HEK293 (cell line): ENCODE measurements around the gene SYNPR.

Experiments
- CTCF ChIA-PET: fragments of 350-600 bp; formaldehyde crosslinking; extraction: SDS; loops from one replicate; lab custom pipeline; 2021; ENCODE audit warnings: antibody characterized with exemption; lab: Yijun Ruan, JAX
- POLR2A ChIA-PET: fragments of 300-600 bp; formaldehyde crosslinking; extraction: SDS; loops from one replicate; lab custom pipeline; 2020; ENCODE audit warnings: antibody characterized with exemption, inconsistent platforms; lab: Yijun Ruan, JAX
- H3K27ac ChIP-seq: fragments of 200-500 bp; sonication (Bioruptor generic); 2 replicates; pipeline ENCODE4 v1.5.1; 2014; ENCODE audit warnings: low read depth, low read length, control low read depth, inconsistent platforms; ENCODE audit errors: extremely low read depth
- H3K36me3 ChIP-seq, 2 experiments: fragments of 200-500 bp in 1 of 2; sonication (Bioruptor generic) in 1 of 2; 1 replicate in 1 of 2; 2 replicates in 1 of 2; pipeline ENCODE4 v1.5.1; 2014 to 2017; ENCODE audit warnings: inconsistent platforms in 2 of 2, low read length in 2 of 2; ENCODE audit not compliant: control insufficient read depth in 2 of 2, insufficient read depth in 1 of 2
- H3K4me1 ChIP-seq: fragments of 200-500 bp; sonication (Bioruptor generic); 2 replicates; pipeline ENCODE4 v1.5.1; 2014; ENCODE audit warnings: mild to moderate bottlenecking, low read length, inconsistent platforms; ENCODE audit not compliant: control insufficient read depth, insufficient read depth
- H3K4me3 ChIP-seq: 2 replicates; pipeline ENCODE4 v1.5.1; 2011; ENCODE audit warnings: low read depth, mild to moderate bottlenecking, control low read depth, low read length, moderate library complexity
- H3K9me3 ChIP-seq: fragments of 200-500 bp; sonication (Bioruptor generic); 2 replicates; pipeline ENCODE4 v1.5.1; 2014; ENCODE audit warnings: low read depth, low read length, inconsistent platforms; ENCODE audit not compliant: control insufficient read depth, insufficient read depth
- KLF1 ChIP-seq: fragments of 450-650 bp; formaldehyde crosslinking; IDR thresholded peaks from 2 replicates; pipeline ENCODE4 v1.5.1; 2016; ENCODE audit warnings: missing biosample characterization, missing genetic modification characterization
- MZF1 ChIP-seq: fragments of 450-650 bp; formaldehyde crosslinking; IDR thresholded peaks from 2 replicates; pipeline ENCODE4 v1.5.1; 2017; ENCODE audit warnings: missing biosample characterization, missing genetic modification characterization, borderline replicate concordance
- SP2 ChIP-seq: fragments of 450-650 bp; formaldehyde crosslinking; IDR thresholded peaks from 2 replicates; pipeline ENCODE4 v1.5.1; 2016; ENCODE audit warnings: missing biosample characterization, missing genetic modification characterization
- ZBTB21 ChIP-seq: fragments of 450-650 bp; formaldehyde crosslinking; IDR thresholded peaks from 2 replicates; pipeline ENCODE4 v1.5.1; 2017; ENCODE audit warnings: missing biosample characterization, missing genetic modification characterization
- ZNF19 ChIP-seq: fragments of 450-650 bp; formaldehyde crosslinking; IDR thresholded peaks from 2 replicates; pipeline ENCODE4; 2016; ENCODE audit warnings: missing biosample characterization, missing genetic modification characterization, low read depth
- ZNF266 ChIP-seq: fragments of 450-650 bp; formaldehyde crosslinking; IDR thresholded peaks from 2 replicates; pipeline ENCODE4 v1.5.1; 2016; ENCODE audit warnings: missing biosample characterization, missing genetic modification characterization, low read depth
- ZNF426 ChIP-seq: fragments of 450-650 bp; formaldehyde crosslinking; IDR thresholded peaks from 2 replicates; pipeline ENCODE4 v1.5.1; 2017; ENCODE audit warnings: missing biosample characterization, missing genetic modification characterization, mild to moderate bottlenecking, inconsistent platforms, moderate library complexity
- ZNF544 ChIP-seq: fragments of 450-650 bp; formaldehyde crosslinking; IDR thresholded peaks from 2 replicates; pipeline ENCODE4 v1.5.0; 2017; ENCODE audit warnings: missing biosample characterization, missing genetic modification characterization
- ZNF629 ChIP-seq: fragments of 450-650 bp; formaldehyde crosslinking; IDR thresholded peaks from 2 replicates; pipeline ENCODE4 v1.5.1; 2017; ENCODE audit warnings: missing biosample characterization, missing genetic modification characterization
- ZNF654 ChIP-seq: fragments of 450-650 bp; formaldehyde crosslinking; IDR thresholded peaks from 2 replicates; pipeline ENCODE4 v1.5.1; 2016; ENCODE audit warnings: low read depth, missing biosample characterization, missing genetic modification characterization
- ZNF658 ChIP-seq: fragments of 450-650 bp; formaldehyde crosslinking; IDR thresholded peaks from 2 replicates; pipeline ENCODE4; 2016; ENCODE audit warnings: missing biosample characterization, missing genetic modification characterization
- ZNF747 ChIP-seq: fragments of 450-650 bp; formaldehyde crosslinking; IDR thresholded peaks from 2 replicates; pipeline ENCODE4 v1.5.1; 2016; ENCODE audit warnings: missing biosample characterization, missing genetic modification characterization
- ZNF830 ChIP-seq: fragments of 450-650 bp; IDR thresholded peaks from 2 replicates; pipeline ENCODE4 v1.5.0; 2018; ENCODE audit warnings: missing biosample characterization, missing genetic modification characterization, low read depth, mild to moderate bottlenecking, moderate library complexity
- ZNF843 ChIP-seq: fragments of 450-650 bp; formaldehyde crosslinking; IDR thresholded peaks from 2 replicates; pipeline ENCODE4 v1.5.1; 2016; ENCODE audit warnings: missing biosample characterization, missing genetic modification characterization
- TF ChIP-seq, protein P1 (sequence below): fragments of 450-650 bp; formaldehyde crosslinking; IDR thresholded peaks from 2 replicates; pipeline ENCODE4 v1.5.1; 2017; ENCODE audit warnings: missing biosample characterization, missing genetic modification characterization
- TF ChIP-seq, protein P2 (sequence below): fragments of 450-650 bp; formaldehyde crosslinking; IDR thresholded peaks from 2 replicates; pipeline ENCODE4 v1.5.1; 2016; ENCODE audit warnings: missing biosample characterization, missing genetic modification characterization
- TF ChIP-seq, protein P3 (sequence below): fragments of 450-650 bp; IDR thresholded peaks from 2 replicates; pipeline ENCODE4 v1.5.1; 2018; ENCODE audit warnings: missing biosample characterization, mild to moderate bottlenecking, missing genetic modification characterization
- TF ChIP-seq, protein P4 (sequence below): fragments of 450-650 bp; formaldehyde crosslinking; IDR thresholded peaks from 2 replicates; pipeline ENCODE4 v1.5.1; 2016; ENCODE audit warnings: missing biosample characterization, missing genetic modification characterization
- TF ChIP-seq, protein P5 (sequence below): fragments of 450-650 bp; formaldehyde crosslinking; IDR thresholded peaks from 2 replicates; pipeline ENCODE4 v1.5.1; 2016; ENCODE audit warnings: missing biosample characterization, missing genetic modification characterization

SYNPR gene

DNA sequence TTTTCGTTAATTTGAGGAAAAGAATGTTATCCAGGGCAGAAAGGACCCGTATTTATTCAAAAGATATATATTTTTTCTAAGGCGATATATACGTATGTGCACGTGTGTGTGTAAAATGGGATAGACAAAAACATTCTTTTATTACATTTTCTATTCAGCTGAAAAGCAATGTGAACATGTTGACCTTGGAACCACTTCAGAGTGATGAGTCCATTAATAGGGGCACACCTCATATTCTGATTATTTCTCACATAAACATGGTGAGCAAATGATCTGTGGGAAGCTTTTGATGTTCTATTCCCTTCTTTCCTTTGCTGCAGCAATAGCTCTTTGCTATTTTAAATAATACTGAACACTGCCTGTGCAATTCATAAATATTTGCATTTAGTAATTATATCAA is 87.6 kb downstream of the SYNPR start (continued):
- TF ChIP-seq ZNF843 (tag by site-specific recombination): no peak
- TF ChIP-seq ZNF747 (tag by site-specific recombination): no peak
- no peak for TF ChIP-seq SP2 (tag by site-specific recombination)

DNA sequence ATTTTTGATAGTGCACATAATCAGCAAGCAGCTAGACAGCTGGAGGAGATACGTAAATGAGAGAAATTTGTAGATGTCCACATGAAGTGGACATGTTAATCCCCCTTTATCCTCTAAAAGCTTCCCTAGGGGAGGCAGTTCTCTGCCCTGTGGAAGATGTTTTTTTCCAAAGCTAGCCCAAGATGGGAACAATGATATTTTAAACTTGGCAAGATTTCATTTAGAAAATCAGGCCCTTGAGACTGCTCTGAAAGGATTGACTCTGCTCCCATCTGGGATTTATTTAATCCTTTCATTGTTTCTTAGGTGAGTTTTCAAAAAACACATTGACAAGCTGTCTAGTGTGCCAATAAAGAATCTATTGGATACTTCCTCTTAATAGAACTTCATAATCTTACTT is 92.0 kb downstream of the SYNPR start:
- Histone ChIP-seq H3K9me3 (no peaks in the 10 kb centered on the region), H3K27ac (no peak overlapping the region), H3K36me3 (no peaks in the 10 kb centered on the region), H3K4me1 (no peaks in the 10 kb centered on the region), H3K4me3 (no peak overlapping the region)
- ChIA-PET CTCF (interaction anchor here (1.7 kb wide), 1 partner anchor 20 kb away, joined by 8 read pairs; no protein-coding TSS in a partner anchor), POLR2A (no interaction called here)
- TF ChIP-seq ZNF544 (tag by site-specific recombination) (no peak), ZNF654 (tag by site-specific recombination) (no peak), ZNF629 (tag by site-specific recombination) (no peak), ZNF266 (tag by site-specific recombination) (no peak), MZF1 (no peak), ZNF19 (tag by site-specific recombination) (no peak), ZBTB21 (tag by site-specific recombination) (no peak), ZNF426 (tag by site-specific recombination) (no peak), ZNF658 (no peak), KLF1 (tag by site-specific recombination) (no peak)
- TF ChIP-seq, protein P1, sequence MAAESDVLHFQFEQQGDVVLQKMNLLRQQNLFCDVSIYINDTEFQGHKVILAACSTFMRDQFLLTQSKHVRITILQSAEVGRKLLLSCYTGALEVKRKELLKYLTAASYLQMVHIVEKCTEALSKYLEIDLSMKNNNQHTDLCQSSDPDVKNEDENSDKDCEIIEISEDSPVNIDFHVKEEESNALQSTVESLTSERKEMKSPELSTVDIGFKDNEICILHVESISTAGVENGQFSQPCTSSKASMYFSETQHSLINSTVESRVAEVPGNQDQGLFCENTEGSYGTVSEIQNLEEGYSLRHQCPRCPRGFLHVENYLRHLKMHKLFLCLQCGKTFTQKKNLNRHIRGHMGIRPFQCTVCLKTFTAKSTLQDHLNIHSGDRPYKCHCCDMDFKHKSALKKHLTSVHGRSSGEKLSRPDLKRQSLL (tag by site-specific recombination): no peak
- TF ChIP-seq, protein P2, sequence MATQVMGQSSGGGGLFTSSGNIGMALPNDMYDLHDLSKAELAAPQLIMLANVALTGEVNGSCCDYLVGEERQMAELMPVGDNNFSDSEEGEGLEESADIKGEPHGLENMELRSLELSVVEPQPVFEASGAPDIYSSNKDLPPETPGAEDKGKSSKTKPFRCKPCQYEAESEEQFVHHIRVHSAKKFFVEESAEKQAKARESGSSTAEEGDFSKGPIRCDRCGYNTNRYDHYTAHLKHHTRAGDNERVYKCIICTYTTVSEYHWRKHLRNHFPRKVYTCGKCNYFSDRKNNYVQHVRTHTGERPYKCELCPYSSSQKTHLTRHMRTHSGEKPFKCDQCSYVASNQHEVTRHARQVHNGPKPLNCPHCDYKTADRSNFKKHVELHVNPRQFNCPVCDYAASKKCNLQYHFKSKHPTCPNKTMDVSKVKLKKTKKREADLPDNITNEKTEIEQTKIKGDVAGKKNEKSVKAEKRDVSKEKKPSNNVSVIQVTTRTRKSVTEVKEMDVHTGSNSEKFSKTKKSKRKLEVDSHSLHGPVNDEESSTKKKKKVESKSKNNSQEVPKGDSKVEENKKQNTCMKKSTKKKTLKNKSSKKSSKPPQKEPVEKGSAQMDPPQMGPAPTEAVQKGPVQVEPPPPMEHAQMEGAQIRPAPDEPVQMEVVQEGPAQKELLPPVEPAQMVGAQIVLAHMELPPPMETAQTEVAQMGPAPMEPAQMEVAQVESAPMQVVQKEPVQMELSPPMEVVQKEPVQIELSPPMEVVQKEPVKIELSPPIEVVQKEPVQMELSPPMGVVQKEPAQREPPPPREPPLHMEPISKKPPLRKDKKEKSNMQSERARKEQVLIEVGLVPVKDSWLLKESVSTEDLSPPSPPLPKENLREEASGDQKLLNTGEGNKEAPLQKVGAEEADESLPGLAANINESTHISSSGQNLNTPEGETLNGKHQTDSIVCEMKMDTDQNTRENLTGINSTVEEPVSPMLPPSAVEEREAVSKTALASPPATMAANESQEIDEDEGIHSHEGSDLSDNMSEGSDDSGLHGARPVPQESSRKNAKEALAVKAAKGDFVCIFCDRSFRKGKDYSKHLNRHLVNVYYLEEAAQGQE (tag by site-specific recombination): no peak
- TF ChIP-seq, protein P3, sequence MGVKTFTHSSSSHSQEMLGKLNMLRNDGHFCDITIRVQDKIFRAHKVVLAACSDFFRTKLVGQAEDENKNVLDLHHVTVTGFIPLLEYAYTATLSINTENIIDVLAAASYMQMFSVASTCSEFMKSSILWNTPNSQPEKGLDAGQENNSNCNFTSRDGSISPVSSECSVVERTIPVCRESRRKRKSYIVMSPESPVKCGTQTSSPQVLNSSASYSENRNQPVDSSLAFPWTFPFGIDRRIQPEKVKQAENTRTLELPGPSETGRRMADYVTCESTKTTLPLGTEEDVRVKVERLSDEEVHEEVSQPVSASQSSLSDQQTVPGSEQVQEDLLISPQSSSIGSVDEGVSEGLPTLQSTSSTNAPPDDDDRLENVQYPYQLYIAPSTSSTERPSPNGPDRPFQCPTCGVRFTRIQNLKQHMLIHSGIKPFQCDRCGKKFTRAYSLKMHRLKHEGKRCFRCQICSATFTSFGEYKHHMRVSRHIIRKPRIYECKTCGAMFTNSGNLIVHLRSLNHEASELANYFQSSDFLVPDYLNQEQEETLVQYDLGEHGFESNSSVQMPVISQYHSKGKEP (tag by site-specific recombination): no peak

DNA sequence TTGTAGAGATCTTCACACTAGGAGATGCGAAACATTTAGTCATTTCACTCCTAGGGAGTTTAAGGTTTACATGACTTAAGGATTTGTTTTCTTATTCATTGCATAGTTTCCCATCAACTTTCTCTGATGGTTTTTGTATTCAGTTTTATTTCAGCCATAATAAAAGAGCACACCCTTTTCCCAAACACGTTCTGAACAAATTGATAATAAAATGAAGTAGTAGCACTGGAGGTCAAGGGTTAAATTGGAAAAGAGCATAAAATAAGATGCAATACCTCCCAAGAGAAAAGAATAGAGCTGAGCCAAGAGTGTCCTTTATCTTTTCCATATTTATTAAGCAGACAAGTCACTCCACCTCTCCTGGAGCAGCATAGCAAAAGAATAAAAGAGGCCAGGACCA is 104.9 kb downstream of the SYNPR start:
- Histone ChIP-seq H3K36me3 (no peaks in the 10 kb centered on the region), H3K9me3 (no peaks in the 10 kb centered on the region), H3K4me1 (no peaks in the 10 kb centered on the region)
- CTCF ChIA-PET: no interaction called here
- TF ChIP-seq, protein P4, sequence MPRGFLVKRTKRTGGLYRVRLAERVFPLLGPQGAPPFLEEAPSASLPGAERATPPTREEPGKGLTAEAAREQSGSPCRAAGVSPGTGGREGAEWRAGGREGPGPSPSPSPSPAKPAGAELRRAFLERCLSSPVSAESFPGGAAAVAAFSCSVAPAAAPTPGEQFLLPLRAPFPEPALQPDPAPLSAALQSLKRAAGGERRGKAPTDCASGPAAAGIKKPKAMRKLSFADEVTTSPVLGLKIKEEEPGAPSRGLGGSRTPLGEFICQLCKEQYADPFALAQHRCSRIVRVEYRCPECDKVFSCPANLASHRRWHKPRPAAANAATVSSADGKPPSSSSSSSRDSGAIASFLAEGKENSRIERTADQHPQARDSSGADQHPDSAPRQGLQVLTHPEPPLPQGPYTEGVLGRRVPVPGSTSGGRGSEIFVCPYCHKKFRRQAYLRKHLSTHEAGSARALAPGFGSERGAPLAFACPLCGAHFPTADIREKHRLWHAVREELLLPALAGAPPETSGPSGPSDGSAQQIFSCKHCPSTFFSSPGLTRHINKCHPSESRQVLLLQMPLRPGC: no peak
- TF ChIP-seq ZNF830 (tag by site-specific recombination): no peak
- TF ChIP-seq, protein P5, sequence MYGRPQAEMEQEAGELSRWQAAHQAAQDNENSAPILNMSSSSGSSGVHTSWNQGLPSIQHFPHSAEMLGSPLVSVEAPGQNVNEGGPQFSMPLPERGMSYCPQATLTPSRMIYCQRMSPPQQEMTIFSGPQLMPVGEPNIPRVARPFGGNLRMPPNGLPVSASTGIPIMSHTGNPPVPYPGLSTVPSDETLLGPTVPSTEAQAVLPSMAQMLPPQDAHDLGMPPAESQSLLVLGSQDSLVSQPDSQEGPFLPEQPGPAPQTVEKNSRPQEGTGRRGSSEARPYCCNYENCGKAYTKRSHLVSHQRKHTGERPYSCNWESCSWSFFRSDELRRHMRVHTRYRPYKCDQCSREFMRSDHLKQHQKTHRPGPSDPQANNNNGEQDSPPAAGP (tag by site-specific recombination): no peak
- TF ChIP-seq, all 188 proteins: peak for 0
- Histone ChIP-seq H3K4me3 (no peak overlapping the region), H3K27ac (no peak overlapping the region)
- POLR2A ChIA-PET: no interaction called here
